ENCODE data around the gene BEST3.
"Not testable (repeated sequence)": the region's sequence is repeated elsewhere in the genome, so short reads cannot be mapped to it uniquely, and the experiment has no call there.

The BEST3 gene

DNA sequence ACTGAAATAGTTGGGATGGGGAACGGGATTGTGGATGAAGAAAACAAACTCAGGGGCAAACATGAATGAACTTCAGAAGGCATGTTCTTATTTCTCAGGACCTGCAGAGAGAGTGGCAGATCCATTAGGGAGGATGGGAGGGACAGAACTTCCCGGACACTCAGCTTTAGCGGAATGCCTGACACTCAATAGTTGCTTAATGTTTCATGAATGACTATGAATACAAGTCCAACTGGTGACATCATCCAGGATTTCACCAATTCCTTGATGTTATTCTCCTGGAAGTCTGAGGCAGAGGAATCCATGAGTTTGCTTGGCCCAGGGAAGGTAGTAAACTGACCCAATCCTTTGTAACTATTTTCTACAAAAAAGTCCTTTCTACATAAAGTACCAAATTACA lies 50.6 kb downstream of the BEST3 start:
- no peak for DNase-seq (ENCODE audit: low read depth)

DNA sequence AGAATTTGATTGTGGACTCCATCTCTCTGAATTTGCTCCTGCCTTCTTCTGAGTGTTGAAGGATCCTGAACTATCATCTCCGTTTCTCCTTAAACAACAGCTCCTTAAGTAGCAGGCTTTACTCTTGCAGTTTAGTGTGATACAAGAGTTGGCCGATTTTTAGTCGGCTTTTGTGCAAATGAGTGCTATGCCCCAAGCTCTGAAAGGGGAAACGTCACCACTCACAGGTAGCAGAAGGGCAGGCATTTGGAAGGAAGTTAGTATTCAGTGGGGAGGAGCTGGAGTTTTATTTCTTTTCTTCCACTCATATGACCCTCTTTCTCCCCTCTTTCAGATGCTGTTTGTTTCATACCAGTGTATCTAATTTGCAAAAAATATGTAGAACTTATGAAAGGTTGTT lies 51.9 kb downstream of the BEST3 start:
- no peak for DNase-seq (ENCODE audit: low read depth)

DNA sequence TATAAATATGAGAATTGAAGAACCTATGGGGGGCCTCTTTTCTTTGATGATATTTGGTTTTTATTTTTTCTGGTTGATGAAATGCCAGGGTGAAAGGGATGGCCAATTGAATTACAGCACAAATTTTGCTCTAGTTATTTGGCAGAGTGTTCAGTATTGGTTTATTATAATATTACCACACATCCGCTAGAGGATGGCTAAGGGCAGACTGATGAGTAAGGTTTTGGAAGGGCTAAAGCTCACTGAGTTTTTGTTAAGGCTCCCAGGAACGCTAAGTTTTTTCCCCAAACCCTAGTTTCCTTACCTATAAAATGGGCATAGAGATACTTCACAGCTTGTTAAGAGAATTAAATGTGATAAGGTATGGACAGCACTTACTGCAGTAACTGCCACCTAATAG lies 54.1 kb downstream of the BEST3 start:
- DNase-seq (ENCODE audit: low read depth): no peak

DNA sequence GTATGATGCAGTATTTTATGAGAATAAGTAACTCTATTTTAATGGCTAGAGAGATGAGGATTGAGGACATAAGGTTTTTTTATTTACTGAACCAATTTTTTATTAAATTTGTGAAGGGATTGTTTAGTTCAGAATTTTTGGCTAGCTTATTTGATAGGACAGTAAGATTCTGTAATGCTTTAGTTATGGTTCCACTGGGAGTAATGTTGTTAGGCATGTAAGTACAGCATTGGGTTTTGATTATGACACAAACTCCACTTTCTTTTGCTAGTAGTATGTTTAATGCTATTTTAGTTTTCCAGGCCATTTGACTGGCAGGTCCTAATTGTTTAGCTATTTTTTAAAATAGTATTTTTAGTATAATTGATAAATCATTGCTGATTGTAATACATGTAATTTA lies 54.6 kb downstream of the BEST3 start:
- no peak for DNase-seq (ENCODE audit: low read depth)

DNA sequence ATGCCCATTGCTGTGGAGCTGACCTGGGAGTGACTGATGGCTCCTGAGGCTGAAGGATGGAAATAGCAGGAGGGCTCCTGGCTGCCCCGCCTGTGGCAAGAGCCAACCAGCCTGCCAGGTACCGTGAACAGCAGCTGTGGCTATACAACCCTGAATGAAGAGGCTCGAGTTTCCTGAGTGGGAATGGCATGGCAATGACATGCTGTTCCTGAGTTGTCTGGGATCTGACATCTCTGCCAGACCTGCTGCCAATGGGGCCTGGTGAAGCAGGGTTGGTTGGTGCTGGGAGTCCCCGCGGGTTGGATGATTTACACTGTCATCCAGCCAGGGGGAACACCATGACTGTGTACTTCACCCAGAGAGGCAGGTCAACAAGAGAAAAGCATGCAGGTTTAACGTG lies 56.6 kb downstream of the BEST3 start:
- DNase-seq (ENCODE audit: low read depth): no peak

DNA sequence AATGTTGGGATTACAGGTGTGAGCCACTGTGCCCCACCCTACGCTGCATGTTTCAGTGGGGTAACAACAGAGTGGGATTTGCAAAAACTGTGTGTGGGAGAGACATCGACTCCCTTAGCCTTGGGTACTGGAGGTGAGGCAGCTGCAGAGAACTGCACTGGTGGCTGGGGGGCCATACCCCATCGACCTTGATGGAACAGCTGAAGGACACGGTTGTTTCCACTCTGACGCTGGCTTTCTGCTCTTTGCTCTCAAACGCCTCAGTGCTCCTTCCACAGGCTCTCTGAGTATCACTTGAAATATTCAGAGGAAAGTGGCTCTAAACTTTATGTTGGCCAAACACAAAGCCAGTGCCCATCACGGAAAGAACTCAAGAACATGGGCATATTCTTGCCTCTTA lies 57.6 kb downstream of the BEST3 start:
- DNase-seq (ENCODE audit: low read depth): no peak

DNA sequence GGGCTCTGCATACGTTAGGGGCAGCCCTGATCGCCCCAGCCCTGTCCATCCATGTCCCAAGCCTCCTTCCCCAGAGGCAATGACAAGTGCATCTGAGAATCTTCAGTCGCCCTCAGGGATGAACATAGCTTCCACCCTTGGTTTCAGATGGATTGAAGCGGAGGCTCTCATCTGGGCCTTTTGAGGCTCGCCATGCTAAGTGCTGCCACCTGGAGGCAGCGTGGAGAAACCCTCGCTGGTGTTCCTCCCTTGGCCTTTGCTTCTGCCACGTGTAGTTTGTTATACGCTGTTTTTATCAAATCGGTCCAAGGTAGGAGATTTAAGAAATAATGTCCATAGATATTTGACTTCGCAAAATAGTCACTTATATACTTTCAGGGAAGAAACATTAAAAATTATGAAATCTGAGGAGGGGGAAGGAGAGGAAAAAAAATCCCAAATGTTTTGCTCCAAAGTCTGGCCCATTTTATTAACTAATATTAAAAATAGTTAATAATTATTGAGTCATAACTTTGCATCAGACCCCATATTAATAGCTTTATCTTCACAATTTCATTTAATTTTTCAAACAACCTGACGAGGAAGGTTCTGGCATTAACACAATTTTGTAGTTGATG lies 59.6 kb downstream of the BEST3 start:
- DNase-seq (ENCODE audit: low read depth): peak; percentile 50

DNA sequence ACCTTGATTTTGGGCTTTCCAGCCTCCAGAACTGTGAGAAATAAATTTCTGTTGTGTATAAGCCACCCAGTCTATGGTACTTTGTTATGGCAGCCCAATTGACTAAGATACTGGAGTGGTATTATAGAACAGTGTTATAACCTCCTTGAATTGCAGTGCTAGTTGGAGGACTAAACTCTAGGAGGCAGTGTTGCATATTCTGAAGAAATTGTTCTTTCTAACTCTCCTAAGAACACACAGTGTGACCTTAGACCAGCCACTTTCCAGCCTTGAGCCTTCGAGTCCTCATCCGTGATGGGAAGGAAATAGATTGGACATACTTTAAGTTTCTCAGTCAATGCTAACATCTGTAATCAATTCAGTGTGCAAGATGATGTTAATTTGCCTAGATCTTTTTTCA lies 66.0 kb downstream of the BEST3 start:
- no peak for DNase-seq (ENCODE audit: low read depth)

DNA sequence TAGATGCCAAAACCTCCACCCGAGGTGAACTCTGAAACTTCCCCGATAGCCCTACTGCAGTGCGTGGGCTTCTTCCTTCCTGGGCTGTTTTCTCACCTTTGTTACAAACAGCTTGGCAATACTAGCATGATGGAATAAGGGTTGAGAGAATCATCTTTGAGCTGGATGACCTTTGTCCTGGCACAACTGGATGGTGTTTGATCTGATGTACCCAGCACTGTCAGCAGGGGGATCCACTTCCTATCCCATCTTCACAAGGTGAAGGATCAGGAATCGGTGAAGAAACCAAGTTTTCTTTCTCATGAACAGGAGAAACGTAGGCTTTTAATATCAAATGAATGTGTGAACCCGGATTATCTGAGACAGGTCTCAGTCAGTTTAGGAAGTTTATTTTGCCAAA lies 68.9 kb downstream of the BEST3 start:
- DNase-seq (ENCODE audit: low read depth): no peak

DNA sequence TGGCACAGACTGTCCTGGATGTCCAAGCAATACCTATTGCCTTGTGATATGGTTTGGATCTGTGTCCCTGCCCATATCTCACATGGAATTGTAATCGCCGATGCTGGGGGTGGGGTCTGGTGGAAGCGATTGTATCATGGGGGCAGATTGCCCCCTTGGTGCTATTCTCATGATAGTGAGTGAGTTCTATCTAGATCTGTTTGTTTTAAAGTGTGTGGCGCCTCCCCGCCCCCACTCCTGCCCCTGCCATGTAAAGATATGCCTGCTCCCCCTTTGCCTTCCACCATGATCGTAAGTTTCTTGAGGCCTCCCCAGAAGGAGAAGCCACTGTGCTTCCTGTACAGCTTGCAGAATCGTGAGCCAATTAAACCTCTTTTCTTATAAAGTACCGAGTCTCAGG lies 71.6 kb downstream of the BEST3 start:
- DNase-seq (ENCODE audit: low read depth): no peak

DNA sequence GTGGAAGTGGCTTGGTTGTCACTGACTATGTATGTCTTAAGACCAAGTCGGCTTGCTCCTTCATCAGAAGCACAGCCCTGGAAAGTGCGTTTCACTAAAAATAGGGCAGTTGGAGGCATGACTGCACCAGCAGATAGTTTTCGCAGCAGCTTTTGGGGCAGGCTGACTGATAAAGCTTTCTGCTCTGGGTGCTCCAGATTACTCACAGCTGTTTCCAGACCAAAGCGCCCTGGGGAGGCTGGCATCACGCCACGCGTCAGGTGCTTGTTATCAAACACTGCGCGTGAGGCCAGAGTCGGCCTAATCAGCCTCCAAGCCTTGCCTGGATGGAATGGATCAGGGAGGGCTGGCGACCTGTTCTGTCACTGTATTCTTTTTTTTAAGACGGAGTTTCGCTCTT lies 75.1 kb downstream of the BEST3 start:
- DNase-seq (ENCODE audit: low read depth): no peak

DNA sequence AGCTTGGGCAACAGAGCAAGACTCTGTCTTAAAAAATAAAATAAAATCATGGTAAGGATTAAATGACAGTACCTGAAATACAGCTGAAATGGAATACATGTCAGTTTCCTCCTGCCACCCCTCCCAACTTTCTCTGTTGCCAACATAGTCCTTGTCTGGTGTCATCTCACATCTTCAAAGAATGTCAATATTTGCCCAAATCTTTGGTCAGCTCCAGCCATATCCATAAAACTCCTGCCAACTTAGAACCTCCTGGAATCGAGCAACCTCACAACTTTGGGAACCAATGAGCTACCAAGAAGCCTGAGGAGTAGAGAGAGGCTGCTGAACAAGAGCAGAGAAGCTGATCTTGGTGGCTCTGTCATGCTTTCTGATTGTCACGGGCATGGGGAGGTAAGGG lies 77.6 kb downstream of the BEST3 start:
- DNase-seq (ENCODE audit: low read depth): no peak

DNA sequence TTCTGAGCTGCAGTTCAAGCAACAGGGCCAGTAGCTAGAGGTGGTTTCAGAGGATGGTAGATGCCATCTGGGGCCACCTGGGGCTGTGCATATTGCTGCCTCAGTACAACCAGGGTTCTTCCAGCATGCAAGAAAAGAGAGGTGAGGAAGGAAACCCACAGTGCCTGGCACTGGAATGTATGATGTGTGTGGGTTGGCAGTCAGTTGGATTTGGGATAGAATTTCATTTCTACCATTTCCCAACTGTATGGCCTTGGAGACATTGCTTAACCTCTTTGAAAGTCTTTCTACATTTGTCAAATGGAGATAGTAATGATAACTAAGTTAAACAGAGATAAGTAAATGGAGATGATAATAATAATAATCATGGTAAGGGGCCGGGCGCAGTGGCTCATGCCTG lies 78.2 kb downstream of the BEST3 start:
- no peak for DNase-seq (ENCODE audit: low read depth)

DNA sequence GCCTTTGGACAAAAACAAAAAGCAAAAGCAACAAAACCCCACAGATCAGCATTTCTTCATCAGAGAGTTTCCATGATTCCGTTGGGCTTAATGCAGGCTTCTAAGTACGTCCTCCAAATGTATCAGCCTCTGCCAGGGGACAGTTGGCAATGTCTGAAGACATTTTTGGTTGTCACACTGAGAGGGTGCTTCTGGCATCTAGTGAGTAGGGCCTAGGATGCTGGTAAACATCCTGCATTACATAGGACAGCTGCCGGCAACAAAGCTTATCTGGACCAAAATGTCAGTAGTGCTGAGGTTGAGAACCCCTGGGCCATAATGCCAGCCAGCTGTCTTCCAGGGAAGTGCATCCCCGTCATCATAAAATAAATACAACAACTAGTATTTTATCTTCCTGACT lies 79.0 kb downstream of the BEST3 start:
- DNase-seq (ENCODE audit: low read depth): no peak

DNA sequence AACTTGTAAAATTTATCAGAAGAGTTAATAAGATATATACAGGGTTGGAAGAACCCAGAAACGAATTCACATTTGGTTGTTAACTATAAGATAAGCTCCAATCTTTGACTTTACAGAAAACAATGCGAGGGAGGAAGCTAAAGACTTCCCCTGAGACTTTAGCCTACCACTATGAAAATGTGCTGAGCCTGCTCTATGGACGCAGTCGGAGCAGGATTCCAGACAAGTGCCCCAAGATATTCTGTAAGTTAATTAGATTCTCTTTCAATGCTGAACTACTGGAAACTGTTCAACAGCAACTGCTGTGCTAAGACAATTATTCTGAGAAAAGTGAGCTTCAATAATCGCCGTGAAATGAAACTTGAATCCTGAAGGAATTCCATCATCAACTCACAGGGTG lies 80.1 kb downstream of the BEST3 start:
- DNase-seq (ENCODE audit: low read depth): no peak

DNA sequence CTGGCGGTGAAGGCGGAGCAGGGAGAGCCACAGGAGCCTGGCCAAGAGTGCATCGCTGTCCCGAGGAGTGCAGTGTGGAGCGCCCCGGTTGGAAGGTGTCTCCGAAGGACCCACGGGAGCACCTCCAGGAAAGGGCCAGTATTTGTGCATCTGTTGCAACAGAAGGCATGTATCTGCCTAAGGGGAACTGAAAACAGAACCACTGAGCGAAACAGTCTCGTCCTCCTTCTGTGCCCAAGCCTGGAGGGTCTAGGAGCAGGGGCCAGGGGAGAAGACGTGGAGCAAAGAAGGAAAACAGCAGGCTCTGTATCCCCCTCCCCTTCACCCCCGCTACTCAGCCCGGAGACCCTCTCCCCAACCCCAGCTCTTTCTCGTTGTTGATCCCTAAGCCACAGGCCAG lies 83.1 kb downstream of the BEST3 start:
- no peak for DNase-seq (ENCODE audit: low read depth)

DNA sequence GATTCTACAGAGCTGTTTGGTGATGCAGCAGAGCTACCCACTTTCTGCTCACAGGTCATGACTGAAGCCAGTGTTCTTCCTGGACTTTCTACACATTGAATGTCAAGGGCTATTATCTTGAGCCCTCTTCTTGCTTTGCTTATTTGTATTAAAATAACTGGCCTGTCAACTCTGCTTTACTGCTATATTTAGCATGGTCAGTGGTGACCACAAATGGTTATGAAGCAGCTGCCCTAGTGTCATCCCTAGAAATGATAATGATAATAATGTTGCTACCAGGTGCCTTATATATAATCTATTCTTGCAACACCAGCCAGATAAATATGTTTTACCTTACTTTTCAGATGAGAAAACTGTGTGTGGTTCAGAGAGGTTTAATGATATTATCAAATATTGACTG lies 85.8 kb downstream of the BEST3 start:
- DNase-seq (ENCODE audit: low read depth): no peak

DNA sequence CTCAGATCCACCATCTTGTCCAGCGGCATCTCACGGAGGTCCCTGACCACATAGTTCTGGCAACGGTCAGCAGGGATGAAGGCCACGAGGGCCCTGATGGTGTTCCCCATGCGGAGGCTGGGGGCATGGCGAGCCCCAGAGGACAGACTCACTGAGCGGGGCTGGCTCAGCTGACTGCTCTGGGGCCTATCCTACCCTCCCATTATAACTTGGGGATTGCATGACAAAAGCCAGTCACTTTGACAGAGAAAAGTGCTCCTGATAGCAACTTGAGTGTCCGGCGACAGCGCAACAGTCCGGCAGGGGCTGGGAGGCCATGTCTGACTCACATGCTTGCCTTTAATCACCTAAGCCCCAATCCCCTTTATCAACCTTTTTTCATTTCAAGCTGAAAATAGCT lies 88.4 kb downstream of the BEST3 start, which contains the start of gene LRRC10:
LRRC10 (minus strand) TSS at position 179 of the 400 bp plus-strand sequence; CDS start at position 110, 69 bp downstream.
- DNase-seq (ENCODE audit: low read depth): no peak

DNA sequence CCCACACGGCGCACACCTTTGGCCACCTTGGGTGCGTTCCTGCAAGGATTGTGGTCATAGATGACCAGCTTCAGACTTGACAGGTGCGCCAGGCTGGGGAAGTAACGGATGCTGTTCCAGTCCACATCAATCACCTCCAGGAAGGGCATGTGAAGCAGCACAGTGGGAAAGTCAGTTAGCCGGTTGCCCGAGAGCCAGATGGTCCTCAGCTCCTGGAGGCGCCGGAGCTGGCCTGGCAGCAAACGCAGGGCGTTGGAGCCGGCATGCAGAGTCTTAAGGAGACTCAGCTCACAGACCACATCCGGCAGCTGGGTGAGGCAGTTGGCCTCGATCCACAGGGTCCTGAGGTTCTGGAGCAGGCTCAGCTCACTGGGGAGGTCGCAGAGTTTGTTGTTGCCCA lies 89.0 kb downstream of the BEST3 start:
- no peak for DNase-seq (ENCODE audit: low read depth)

DNA sequence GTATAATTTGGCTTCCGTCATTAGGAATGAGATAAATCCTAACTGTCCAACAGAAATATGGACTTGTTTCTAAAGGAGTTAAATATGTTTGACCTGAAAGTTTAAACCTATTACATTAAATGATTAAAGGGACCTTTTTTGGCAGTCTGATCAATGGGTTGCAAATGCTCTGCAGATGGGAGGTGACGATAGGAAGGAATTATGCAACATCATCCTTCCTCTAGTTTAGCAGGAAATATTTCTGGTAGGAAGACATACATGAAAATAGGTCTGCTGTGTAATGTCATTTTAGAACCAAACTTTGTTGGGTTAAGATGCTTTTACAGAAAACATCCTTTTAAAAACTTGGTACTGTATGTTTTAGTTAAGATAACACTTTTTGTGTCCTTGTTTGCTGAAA lies 91.0 kb downstream of the BEST3 start:
- DNase-seq (ENCODE audit: low read depth): no peak

DNA sequence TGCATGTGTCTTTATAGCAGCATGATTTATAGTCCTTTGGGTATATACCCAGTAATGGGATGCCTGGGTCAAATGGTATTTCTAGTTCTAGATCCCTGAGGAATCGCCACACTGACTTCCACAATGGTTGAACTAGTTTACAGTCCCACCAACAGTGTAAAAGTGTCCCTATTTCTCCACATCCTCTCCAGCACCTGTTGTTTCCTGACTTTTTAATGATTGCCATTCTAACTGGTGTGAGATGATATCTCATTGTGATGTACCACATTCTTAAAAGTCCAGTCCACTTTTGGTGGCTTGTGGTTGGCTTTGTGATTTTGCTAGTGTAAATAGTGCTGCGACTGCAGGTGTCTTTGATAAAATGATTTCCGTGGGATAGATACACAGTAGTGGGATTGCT lies 94.8 kb downstream of the BEST3 start:
- DNase-seq (ENCODE audit: low read depth): not testable (repeated sequence)

Data from activated T-cell treated with anti-CD3 and anti-CD28 coated beads for 48 hours (primary cell).